ENCODE results near the gene ARID1B. TPM values are rescaled to one million over a fixed set of nuclear protein-coding genes. Genes with fewer than 3 reads are reported as not detected.
A peak's percentile ranks its signal among the peaks of the same experiment; 100 is the strongest.

ARID1B gene
- total RNA-seq, 1 donor from 2014 or later: 75.4 TPM

DNA sequence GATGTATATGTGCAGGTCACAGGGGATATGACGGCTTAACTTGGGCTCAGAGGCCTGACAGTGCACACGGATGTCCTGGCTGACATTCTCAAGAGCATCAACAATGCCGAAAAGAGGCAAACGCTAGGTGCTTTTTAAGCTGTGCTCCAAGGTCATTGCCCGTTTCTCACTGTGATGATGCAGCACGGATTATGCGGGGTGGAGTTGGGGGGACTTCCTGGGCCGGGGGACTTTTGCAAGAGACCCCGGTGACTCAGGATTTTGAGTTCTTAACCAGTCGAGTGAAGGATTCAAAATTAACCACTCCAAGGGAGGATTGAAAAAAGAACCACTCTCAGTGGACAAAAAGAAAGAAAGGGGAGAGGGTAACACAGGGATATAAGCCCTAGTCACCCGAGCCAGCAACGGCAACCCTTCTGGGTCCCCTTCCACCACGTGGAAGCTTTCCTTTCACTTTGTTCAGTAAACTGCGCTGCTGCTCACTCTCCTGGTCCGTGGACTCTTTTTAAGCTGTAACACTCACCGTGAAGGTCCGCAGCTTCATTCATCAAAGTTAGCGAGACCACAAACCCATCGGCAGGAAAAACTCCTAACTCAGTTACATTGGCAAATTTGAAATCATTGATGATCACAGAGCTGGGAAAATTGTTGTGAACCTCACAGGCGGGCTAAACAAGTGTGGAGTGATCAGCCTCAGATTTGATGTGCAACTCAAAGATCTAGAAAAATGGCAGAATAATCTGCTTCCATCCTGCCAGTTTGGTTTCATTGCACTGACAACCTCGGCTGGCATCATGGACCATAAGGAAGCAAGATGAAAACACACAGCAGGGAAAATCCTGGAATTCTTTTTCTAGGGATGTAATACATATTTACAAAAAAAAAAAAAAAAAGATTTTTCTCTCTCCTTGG lies 199.3 kb downstream of the ARID1B start:
- no peaks in the 10 kb centered on the region for H3K4me1 ChIP-seq (ENCODE audit: insufficient read depth, low read length)
- peak overlapping the region; percentile 50 for H3K4me3 ChIP-seq (ENCODE audit: insufficient read depth, low read depth, low read length)
- no peaks in the 10 kb centered on the region for H3K27me3 Mint-ChIP-seq (ENCODE audit: low read depth, unreplicated experiment)
- DNase-seq (ENCODE audit: low read depth): peak; percentile 52
- peaks cover 63% of the 10 kb centered on the region for H4K20me1 ChIP-seq (ENCODE audit: insufficient read depth, low read length)
- H3K9me3 Mint-ChIP-seq (ENCODE audit: unreplicated experiment): no peaks in the 10 kb centered on the region
- peaks cover 24% of the 10 kb centered on the region for H3K4me1 Mint-ChIP-seq (ENCODE audit: low read depth, unreplicated experiment)
- no peaks in the 10 kb centered on the region for H3K36me3 ChIP-seq (ENCODE audit: insufficient read depth, low read length)
- H3K27ac Mint-ChIP-seq (ENCODE audit: unreplicated experiment): peak overlapping the region; percentile 63
- peak overlapping the region; percentile 80 for H3K9ac ChIP-seq (ENCODE audit: low read length)
- H3K79me2 ChIP-seq (ENCODE audit: insufficient read depth, low read length): peaks cover 98% of the 10 kb centered on the region
- H3K27me3 ChIP-seq (ENCODE audit: insufficient read depth, low read length): no peaks in the 10 kb centered on the region
- H3K9me3 ChIP-seq (ENCODE audit: insufficient read depth, low read depth, low read length): no peaks in the 10 kb centered on the region
- no peak for FAIRE-seq
- H2AFZ ChIP-seq (ENCODE audit: low read depth, low read length): peak overlapping the region; percentile 6
- peak overlapping the region; percentile 51 for H3K27ac ChIP-seq (ENCODE audit: low read depth, low read length)
- no peak for TF ChIP-seq EZH2 (IDR thresholded peaks at IDR 0.05; ENCODE audit: insufficient read depth, low read length)
- TF ChIP-seq, protein P1, sequence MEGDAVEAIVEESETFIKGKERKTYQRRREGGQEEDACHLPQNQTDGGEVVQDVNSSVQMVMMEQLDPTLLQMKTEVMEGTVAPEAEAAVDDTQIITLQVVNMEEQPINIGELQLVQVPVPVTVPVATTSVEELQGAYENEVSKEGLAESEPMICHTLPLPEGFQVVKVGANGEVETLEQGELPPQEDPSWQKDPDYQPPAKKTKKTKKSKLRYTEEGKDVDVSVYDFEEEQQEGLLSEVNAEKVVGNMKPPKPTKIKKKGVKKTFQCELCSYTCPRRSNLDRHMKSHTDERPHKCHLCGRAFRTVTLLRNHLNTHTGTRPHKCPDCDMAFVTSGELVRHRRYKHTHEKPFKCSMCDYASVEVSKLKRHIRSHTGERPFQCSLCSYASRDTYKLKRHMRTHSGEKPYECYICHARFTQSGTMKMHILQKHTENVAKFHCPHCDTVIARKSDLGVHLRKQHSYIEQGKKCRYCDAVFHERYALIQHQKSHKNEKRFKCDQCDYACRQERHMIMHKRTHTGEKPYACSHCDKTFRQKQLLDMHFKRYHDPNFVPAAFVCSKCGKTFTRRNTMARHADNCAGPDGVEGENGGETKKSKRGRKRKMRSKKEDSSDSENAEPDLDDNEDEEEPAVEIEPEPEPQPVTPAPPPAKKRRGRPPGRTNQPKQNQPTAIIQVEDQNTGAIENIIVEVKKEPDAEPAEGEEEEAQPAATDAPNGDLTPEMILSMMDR (IDR thresholded peaks at IDR 0.05; ENCODE audit: insufficient read depth, low read depth, low read length): no peak
- peak overlapping the region; percentile 87 for H3K4me2 ChIP-seq (ENCODE audit: low read length)
- H3K36me3 Mint-ChIP-seq (ENCODE audit: low read depth, unreplicated experiment): no peaks in the 10 kb centered on the region
- H3K4me3 Mint-ChIP-seq (ENCODE audit: unreplicated experiment): no peak overlapping the region

DNA sequence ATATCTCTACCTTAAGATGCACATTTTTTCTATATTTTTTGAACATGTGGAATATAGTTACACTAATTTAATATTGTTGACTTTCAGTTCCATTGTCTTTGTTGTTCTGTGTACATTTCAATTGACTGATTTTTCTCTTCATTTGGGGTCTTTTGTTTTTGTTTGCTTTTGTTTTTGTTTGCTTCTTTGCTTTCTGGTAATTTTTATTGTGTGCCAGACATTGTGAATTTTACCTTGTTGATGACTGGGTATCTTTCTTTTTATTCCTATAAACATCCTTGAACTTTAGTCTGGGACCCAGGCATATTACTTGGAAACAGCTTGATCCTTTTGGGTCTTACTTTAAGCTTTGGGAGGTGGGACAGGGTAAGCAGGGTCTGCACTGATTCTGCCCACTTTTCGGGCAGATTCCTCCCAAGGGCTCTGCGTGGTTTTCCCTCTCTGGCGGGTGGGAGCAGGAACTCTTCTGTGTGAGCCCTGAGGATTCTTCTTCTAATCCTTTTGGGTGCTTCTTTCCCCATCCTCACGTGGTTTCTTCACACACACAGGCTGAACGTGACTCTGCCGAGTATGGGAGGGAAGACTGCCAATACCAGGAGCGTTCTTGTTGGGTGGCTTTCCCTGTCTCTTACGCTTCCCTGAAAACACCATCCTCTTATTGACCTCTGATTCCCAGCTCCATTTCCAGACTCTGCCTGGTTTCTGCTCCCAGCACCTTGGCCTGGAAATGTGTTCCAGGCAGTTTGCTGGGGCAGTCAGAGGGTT lies 200.5 kb downstream of the ARID1B start:
- FAIRE-seq (no peak), DNase-seq (ENCODE audit: low read depth) (peak; percentile 53)
- no peak overlapping the region for H3K4me3 ChIP-seq (ENCODE audit: insufficient read depth, low read depth, low read length)
- no peaks in the 10 kb centered on the region for H3K9me3 ChIP-seq (ENCODE audit: insufficient read depth, low read depth, low read length)
- H3K9me3 Mint-ChIP-seq (ENCODE audit: unreplicated experiment): no peaks in the 10 kb centered on the region
- H3K4me3 Mint-ChIP-seq (ENCODE audit: unreplicated experiment): no peak overlapping the region
- H3K9ac ChIP-seq (ENCODE audit: low read length): no peak overlapping the region
- H3K27me3 ChIP-seq (ENCODE audit: insufficient read depth, low read length): no peaks in the 10 kb centered on the region
- H3K27ac Mint-ChIP-seq (ENCODE audit: unreplicated experiment): no peak overlapping the region
- H3K27me3 Mint-ChIP-seq (ENCODE audit: low read depth, unreplicated experiment): no peaks in the 10 kb centered on the region
- no peak overlapping the region for H3K27ac ChIP-seq (ENCODE audit: low read depth, low read length)
- H3K36me3 ChIP-seq (ENCODE audit: insufficient read depth, low read length): no peaks in the 10 kb centered on the region
- H3K4me2 ChIP-seq (ENCODE audit: low read length): peak overlapping the region; percentile 9
- H3K36me3 Mint-ChIP-seq (ENCODE audit: low read depth, unreplicated experiment): no peaks in the 10 kb centered on the region
- H3K79me2 ChIP-seq (ENCODE audit: insufficient read depth, low read length): peaks cover 98% of the 10 kb centered on the region
- no peak for TF ChIP-seq EZH2 (IDR thresholded peaks at IDR 0.05; ENCODE audit: insufficient read depth, low read length)
- TF ChIP-seq, protein P1 (IDR thresholded peaks at IDR 0.05; ENCODE audit: insufficient read depth, low read depth, low read length): no peak
- H2AFZ ChIP-seq (ENCODE audit: low read depth, low read length): no peak overlapping the region
- no peaks in the 10 kb centered on the region for H3K4me1 ChIP-seq (ENCODE audit: insufficient read depth, low read length)
- H3K4me1 Mint-ChIP-seq (ENCODE audit: low read depth, unreplicated experiment): peaks cover 29% of the 10 kb centered on the region
- H4K20me1 ChIP-seq (ENCODE audit: insufficient read depth, low read length): peaks cover 68% of the 10 kb centered on the region

All from astrocyte (in vitro differentiated cells and primary cell).